ENCODE data around the gene CRACDL. TPM values are rescaled to one million over a fixed set of nuclear protein-coding genes. Genes with fewer than 3 reads are reported as not detected.
A peak's percentile ranks its signal among the peaks of the same experiment; 100 is the strongest.

The CRACDL gene
- total RNA-seq, 1 donor from 2014 or later = 3.0 TPM

DNA sequence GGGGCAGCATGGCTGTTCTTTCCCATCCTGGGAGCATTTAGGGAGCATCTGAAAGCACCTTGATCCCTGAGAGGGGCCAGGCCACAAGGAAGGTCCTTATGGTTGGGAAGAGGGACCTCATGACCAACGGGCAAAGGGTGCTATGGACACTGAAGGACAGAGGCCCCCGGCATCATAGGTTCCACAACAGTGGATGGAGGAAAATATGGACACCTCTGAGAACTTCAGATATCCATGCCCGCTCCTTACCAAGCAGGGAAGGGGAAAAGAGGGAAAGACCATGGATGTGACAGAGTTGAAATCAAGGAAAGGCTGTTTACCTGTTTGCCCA, 111.0 kb downstream of the CRACDL start:
- intact Hi-C loops (cut with micrococcal nuclease) = no loop called here
- Histone ChIP-seq H3K27ac (replicated peaks) (peak overlapping the region; percentile 95), H3K9me3 (replicated peaks) (no peaks in the 10 kb centered on the region), H3K36me3 (no peaks in the 10 kb centered on the region), H3K4me1 (peaks cover 62% of the 10 kb centered on the region), H3K27me3 (ENCODE audit: low read depth) (peaks cover 19% of the 10 kb centered on the region), H3K4me3 (no peak overlapping the region)
- TF ChIP-seq, protein P1, sequence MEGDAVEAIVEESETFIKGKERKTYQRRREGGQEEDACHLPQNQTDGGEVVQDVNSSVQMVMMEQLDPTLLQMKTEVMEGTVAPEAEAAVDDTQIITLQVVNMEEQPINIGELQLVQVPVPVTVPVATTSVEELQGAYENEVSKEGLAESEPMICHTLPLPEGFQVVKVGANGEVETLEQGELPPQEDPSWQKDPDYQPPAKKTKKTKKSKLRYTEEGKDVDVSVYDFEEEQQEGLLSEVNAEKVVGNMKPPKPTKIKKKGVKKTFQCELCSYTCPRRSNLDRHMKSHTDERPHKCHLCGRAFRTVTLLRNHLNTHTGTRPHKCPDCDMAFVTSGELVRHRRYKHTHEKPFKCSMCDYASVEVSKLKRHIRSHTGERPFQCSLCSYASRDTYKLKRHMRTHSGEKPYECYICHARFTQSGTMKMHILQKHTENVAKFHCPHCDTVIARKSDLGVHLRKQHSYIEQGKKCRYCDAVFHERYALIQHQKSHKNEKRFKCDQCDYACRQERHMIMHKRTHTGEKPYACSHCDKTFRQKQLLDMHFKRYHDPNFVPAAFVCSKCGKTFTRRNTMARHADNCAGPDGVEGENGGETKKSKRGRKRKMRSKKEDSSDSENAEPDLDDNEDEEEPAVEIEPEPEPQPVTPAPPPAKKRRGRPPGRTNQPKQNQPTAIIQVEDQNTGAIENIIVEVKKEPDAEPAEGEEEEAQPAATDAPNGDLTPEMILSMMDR (IDR thresholded peaks at IDR 0.05; ENCODE audit: borderline replicate concordance) = no peak
- DNase-seq = no peak

DNA sequence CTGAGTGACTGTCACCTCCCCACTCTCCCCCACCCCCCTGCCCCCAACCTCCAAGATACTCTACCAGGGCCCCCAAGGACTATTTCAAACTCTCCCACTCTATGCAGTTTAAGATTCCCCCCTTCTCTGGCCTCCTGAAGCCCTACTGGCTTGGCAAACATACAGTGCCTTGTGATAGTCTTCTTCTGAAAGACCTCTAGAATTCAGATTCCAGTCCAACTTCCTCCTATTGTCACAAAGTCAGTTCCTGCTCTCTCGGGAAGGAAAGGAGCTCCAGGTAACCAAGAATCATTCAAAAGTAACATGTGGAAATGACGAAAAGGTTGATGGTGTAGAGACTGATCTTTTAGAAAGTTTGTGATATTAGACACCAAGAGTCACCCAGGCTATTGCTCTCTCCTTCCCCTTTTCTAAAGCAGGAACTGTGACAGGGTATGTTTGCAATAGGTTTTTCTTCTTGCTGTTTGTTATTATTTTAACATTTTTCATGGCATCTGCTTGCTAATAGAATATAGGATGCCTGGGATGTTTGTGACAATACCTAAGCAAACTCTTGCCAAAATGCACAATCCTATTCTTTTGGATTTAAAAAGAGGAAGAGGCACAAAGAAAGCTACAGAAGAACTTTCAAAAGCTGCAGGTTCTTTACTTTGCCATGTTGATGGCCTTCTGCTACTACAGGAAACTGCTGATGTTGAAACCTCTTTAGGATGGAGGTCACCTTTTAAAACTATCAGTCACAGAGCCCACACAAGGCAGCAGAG, 111.6 kb downstream of the CRACDL start:
- intact Hi-C loops (cut with micrococcal nuclease) = no loop called here
- Histone ChIP-seq H3K4me1 (peaks cover 65% of the 10 kb centered on the region), H3K27me3 (ENCODE audit: low read depth) (peaks cover 19% of the 10 kb centered on the region), H3K36me3 (no peaks in the 10 kb centered on the region), H3K27ac (replicated peaks) (peak overlapping the region; percentile 95), H3K4me3 (no peak overlapping the region), H3K9me3 (replicated peaks) (no peaks in the 10 kb centered on the region)
- TF ChIP-seq, protein P1 (IDR thresholded peaks at IDR 0.05; ENCODE audit: borderline replicate concordance) = no peak
- DNase-seq = no peak

DNA sequence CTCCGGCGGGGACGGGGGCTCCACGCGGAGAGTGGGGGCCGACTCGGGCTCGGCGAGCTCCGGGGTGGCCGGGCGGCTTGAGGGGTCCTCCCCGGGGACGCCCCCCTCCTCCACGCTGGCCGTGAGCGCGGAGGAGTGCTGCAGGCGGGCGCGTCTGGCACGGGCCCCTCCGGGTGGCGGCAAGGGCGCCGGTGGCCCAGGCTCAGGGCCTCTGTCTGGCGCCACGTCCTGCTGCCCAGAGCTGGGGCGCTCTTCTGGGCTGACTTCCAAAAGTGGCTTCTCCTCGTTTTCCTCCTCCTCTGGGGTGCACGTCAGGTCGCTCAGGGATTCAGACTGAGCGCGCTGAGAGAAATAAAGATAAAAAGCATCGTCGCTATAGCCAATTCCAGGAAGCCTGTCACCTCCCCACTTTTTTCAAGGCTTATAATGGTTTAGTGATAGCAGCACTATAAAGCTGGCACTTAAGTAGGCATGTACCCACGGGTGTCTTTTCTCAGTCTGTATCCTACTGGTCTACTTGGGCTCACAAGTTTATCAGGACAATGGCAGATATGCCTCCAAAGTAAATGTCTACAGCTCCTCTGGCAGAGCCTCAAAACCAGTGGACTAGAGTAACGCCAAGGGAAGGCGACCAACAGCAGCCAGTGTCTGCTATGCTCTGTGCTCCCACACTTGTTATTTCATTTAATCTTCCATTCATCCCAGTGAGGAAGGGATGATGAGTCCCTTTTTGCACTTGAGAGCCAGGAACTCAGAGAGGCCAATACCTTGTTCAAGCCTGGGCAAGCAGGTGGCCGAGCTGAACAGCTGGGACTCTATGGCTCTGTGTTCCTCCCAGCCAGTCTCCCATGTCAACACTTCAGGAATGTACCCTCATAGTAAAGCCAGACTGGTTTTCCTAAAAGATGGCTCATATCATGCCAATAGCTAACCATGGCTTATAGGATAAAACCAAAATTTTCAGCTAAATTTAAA, 112.5 kb downstream of the CRACDL start:
- H3K36me3 ChIP-seq = no peaks in the 10 kb centered on the region
- no peaks in the 10 kb centered on the region for H3K9me3 ChIP-seq (replicated peaks)
- peaks cover 19% of the 10 kb centered on the region for H3K27me3 ChIP-seq (ENCODE audit: low read depth)
- H3K4me1 ChIP-seq = peaks cover 65% of the 10 kb centered on the region
- H3K4me3 ChIP-seq = peak overlapping the region; percentile 70
- peak overlapping the region; percentile 95 for H3K27ac ChIP-seq (replicated peaks)
- TF ChIP-seq, protein P1 (IDR thresholded peaks at IDR 0.05; ENCODE audit: borderline replicate concordance) = no peak
- intact Hi-C loops (cut with micrococcal nuclease) = no loop called here
- no peak for DNase-seq

DNA sequence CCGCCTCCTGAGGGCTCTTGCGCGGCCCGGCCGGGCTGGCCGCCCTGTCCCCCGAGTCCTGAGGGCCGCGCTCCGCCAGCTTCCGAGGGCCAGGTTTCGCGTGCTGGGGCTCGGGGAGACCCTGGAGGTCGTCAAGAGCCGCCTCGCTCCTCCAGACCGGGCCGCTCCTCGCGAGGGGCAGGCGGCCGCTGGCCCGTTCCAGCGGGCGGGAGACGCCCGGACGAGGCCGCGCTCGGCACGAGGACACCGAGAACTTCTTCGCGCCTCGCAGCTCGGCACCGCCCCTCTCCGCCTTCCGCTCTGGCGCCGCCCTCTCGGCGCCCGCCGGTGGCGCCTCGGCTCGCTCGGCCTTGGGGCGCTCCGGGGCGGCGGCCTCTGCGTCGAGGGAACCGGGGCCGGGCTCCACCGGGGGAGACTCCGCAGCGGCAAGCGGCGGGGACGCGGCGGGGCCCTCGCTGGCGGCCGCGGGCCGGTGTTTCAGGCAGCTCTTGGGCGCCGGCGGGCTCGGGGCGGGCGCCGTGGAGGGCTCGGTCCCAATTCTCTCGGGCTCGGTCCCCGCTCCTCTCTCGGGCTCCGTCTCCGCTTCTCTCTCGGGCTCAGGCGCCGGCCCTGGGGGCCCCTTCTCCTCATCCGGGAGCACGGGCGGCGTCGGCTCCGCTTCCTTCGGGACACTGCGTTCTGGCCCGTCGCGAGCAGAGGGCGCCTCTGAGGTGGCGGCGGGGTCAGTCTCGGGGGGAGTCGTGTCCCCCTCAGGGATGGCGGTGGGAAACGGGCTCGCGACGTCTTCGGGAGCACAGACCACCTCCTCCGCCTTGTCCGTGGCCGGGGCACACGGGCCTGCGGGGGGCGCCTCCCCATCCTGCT, 113.5 kb downstream of the CRACDL start:
- peak overlapping the region; percentile 95 for H3K27ac ChIP-seq (replicated peaks)
- intact Hi-C loops (cut with micrococcal nuclease) = no loop called here
- peak overlapping the region; percentile 70 for H3K4me3 ChIP-seq
- peak; percentile 71 for DNase-seq
- H3K9me3 ChIP-seq (replicated peaks) = no peaks in the 10 kb centered on the region
- H3K4me1 ChIP-seq = peaks cover 70% of the 10 kb centered on the region
- H3K36me3 ChIP-seq = no peaks in the 10 kb centered on the region
- H3K27me3 ChIP-seq (ENCODE audit: low read depth) = peaks cover 19% of the 10 kb centered on the region
- TF ChIP-seq, protein P1 (IDR thresholded peaks at IDR 0.05; ENCODE audit: borderline replicate concordance) = peak; percentile 44

DNA sequence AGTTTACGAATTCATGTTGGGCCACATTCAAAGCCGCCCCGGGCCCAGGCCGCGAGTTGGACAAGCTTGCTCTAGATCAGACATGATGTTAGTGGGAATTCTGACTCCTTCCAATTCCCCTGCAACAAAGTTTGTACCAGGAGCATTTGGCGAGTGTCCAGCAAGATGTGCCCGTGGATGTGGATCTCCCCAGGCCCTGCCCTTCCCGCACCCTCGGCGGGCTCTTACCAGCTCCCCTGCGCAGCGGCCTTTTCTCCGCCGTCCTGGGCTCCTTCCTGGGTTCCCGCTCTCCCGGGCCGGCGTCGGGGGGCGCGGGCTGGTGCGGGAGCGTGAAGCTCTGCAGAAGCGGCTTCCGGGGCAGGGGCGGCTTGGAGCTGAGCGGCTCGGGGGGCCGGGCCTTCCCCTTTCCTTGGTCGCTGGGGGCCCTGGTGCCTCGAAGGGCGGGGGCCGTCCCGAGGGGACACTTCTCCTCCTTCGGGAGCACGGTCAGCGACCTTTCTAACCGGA, 114.3 kb downstream of the CRACDL start:
- peak overlapping the region; percentile 70 for H3K4me3 ChIP-seq
- H3K4me1 ChIP-seq = peaks cover 70% of the 10 kb centered on the region
- DNase-seq = no peak
- H3K27ac ChIP-seq (replicated peaks) = peak overlapping the region; percentile 95
- H3K36me3 ChIP-seq = no peaks in the 10 kb centered on the region
- intact Hi-C loops (cut with micrococcal nuclease) = no loop called here
- no peaks in the 10 kb centered on the region for H3K9me3 ChIP-seq (replicated peaks)
- peaks cover 19% of the 10 kb centered on the region for H3K27me3 ChIP-seq (ENCODE audit: low read depth)
- TF ChIP-seq, protein P1 (IDR thresholded peaks at IDR 0.05; ENCODE audit: borderline replicate concordance) = no peak
